ENCODE results near the gene FAF1.
A peak's percentile ranks its signal among the peaks of the same experiment; 100 is the strongest.

The FAF1 gene

GRCh38 chr1:50978144-50978851 is 18.2 kb upstream of the FAF1 start (continued):
- TF ChIP-seq ZNF645 (tag by site-specific recombination; IDR thresholded peaks at IDR 0.05) (no peak), ZNF184 (tag by site-specific recombination; IDR thresholded peaks at IDR 0.05) (no peak), ZNF433 (tag by site-specific recombination; IDR thresholded peaks at IDR 0.05; ENCODE audit: low read depth) (no peak), ZNF266 (tag by site-specific recombination; IDR thresholded peaks at IDR 0.05; ENCODE audit: low read depth) (no peak), ZNF350 (tag by site-specific recombination; IDR thresholded peaks at IDR 0.05) (no peak), YY1 (tag by site-specific recombination; IDR thresholded peaks at IDR 0.05) (peak; percentile 51; the same call in 1 of the 2 replicates), ZNF623 (tag by site-specific recombination; IDR thresholded peaks at IDR 0.05) (no peak), ZNF549 (tag by site-specific recombination; IDR thresholded peaks at IDR 0.05) (no peak), ZNF138 (tag by site-specific recombination; IDR thresholded peaks at IDR 0.05; ENCODE audit: borderline replicate concordance) (no peak), REPIN1 (tag by site-specific recombination; IDR thresholded peaks at IDR 0.05; ENCODE audit: low read depth) (no peak), ZNF274 (IDR thresholded peaks at IDR 0.05; ENCODE audit: low read length) (no peak), ZNF274 (tag by site-specific recombination; IDR thresholded peaks at IDR 0.05; ENCODE audit: borderline replicate concordance) (no peak), SALL2 (tag by site-specific recombination; IDR thresholded peaks at IDR 0.05; ENCODE audit: borderline replicate concordance) (no peak), ZNF624 (tag by site-specific recombination; IDR thresholded peaks at IDR 0.05) (no peak; the same call in 1 of the 2 replicates), ZNF692 (tag by site-specific recombination; IDR thresholded peaks at IDR 0.05) (0 out of 2 replicates have a peak, but pooled peaks have one; percentile 16), ZNF2 (tag by site-specific recombination; IDR thresholded peaks at IDR 0.05) (peak; percentile 27; the same call in 1 of the 2 replicates), SP3 (tag by site-specific recombination; IDR thresholded peaks at IDR 0.05) (no peak), ZNF341 (tag by site-specific recombination; IDR thresholded peaks at IDR 0.05; ENCODE audit: low read depth) (peak; percentile 69), BCL11B (tag by site-specific recombination; IDR thresholded peaks at IDR 0.05; ENCODE audit: low read depth) (peak; percentile 85), ZNF140 (tag by site-specific recombination; IDR thresholded peaks at IDR 0.05) (no peak), ZNF621 (tag by site-specific recombination; IDR thresholded peaks at IDR 0.05) (no peak), ZNF280C (tag by site-specific recombination; IDR thresholded peaks at IDR 0.05) (no peak), GLI4 (tag by site-specific recombination; IDR thresholded peaks at IDR 0.05) (0 out of 2 replicates have a peak, but pooled peaks have one; percentile 29), ZNF132 (tag by site-specific recombination; IDR thresholded peaks at IDR 0.05; ENCODE audit: borderline replicate concordance) (no peak), HIC1 (tag by site-specific recombination; IDR thresholded peaks at IDR 0.05) (peak; percentile 79), ZNF791 (tag by site-specific recombination; IDR thresholded peaks at IDR 0.05) (no peak), YY2 (tag by site-specific recombination; IDR thresholded peaks at IDR 0.05) (no peak; the same call in 1 of the 2 replicates), ZNF513 (tag by site-specific recombination; IDR thresholded peaks at IDR 0.05) (no peak), SETDB1 (IDR thresholded peaks at IDR 0.05; ENCODE audit: insufficient read length, low read length) (no peak), ZNF660 (tag by site-specific recombination; IDR thresholded peaks at IDR 0.05) (peak; percentile 28), ZNF670 (tag by site-specific recombination; IDR thresholded peaks at IDR 0.05; ENCODE audit: low read depth) (no peak), ZNF324 (tag by site-specific recombination; IDR thresholded peaks at IDR 0.05) (no peak), ZNF473 (tag by site-specific recombination; IDR thresholded peaks at IDR 0.05) (no peak), PRDM1 (tag by site-specific recombination; IDR thresholded peaks at IDR 0.05) (no peak)

All from HEK293 (cell line).